Posterior cingulate gyrus (tissue), 11 donors: ENCODE data around the gene RGR.
"Not testable (repeated sequence)": the region's sequence is repeated elsewhere in the genome, so short reads cannot be mapped to it uniquely, and the experiment has no call there.

ENCODE experiments used
- DNase-seq, 10 donors: peaks; one replicate each; pipeline versions ENCODE4 v3.0.0 to v3.0.0-alpha.2; 2020 to 2021; ENCODE audit warnings: mixed read lengths in 3 of 10
- intact Hi-C: fragments of 100-400 bp; cut with DNase I; formaldehyde crosslinking; loops from one replicate; pipeline ENCODE4 v1.15.1; 2023

RGR gene

DNA sequence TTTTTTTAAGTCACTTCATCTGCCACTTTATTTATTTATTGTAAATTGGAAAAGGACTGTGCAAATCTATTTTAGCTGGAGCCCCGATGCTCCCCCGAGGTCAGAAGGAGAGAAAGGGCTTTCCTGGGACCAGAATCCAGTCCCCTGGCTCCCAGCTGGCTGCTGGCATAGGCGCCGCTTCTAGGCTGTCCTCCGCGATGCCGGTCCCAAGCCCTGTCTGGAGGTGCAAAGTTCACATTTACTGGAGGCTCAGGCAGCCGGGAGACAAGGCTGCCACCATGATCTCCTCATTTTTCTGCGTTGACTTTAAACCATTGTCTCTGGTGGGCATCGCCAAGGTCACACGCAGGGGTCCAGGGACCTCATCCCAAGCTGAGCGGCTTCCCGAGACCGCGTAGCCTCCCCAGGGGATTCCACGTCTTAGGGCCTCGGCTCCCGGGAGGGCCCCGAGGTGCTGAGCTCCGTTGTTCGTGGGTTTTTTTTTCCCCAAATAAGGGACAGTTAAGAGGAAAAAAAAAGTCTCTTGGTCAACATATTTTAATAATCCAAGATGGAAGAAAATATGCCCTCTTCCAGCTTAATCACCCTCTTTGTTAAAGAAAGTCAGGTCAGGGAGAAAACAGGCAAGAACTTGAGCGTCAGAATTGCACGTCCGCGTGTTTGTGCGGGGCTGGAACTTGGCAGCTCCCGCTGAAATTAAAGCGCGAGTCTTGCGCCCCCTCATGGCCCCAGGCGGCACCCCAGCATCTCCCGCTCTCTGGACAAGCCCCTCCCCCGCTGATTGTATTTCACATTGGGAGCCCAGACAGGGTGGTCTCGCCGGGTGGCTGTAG lies 11.9 kb downstream of the RGR start:
- intact Hi-C loops = loop anchor here (2.0 kb wide), 1 partner anchor 108 kb away; no protein-coding TSS in a partner anchor
- peak in 8 of 10 donors; percentile 55 to 95 (median 77) for DNase-seq

DNA sequence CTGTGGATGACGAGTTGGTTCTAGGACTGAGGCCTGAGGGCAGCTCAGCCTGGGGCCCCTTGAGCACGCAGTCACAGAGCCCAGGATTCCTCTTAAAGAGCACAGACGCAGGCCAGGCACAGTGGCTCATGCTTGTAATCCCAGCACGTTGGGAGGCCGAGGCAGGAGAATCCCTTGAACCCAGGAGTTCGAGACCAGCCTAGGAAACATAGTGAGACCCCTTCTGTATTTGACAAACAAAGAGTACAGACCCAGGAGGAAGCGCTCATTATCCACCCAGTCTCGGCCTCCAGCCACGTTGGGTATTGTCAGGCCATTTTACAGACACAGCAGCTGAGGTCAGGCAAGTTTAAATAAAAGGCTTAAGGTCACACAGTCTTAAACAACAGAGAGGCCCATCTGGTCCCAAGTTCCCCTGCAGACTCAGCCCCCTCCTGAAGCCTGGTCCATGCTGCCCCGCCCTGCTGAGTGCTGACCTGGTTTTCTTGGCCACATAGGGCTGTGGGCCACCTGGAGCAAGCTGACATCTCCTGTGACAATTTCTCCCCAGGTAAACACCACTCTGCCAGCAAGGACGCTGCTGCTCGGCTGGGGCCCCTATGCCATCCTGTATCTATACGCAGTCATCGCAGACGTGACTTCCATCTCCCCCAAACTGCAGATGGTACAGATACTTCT lies 12.6 kb downstream of the RGR start:
- no peak for DNase-seq
- intact Hi-C loops = loop anchor here (2.0 kb wide), 1 partner anchor 109 kb away; no protein-coding TSS in a partner anchor

DNA sequence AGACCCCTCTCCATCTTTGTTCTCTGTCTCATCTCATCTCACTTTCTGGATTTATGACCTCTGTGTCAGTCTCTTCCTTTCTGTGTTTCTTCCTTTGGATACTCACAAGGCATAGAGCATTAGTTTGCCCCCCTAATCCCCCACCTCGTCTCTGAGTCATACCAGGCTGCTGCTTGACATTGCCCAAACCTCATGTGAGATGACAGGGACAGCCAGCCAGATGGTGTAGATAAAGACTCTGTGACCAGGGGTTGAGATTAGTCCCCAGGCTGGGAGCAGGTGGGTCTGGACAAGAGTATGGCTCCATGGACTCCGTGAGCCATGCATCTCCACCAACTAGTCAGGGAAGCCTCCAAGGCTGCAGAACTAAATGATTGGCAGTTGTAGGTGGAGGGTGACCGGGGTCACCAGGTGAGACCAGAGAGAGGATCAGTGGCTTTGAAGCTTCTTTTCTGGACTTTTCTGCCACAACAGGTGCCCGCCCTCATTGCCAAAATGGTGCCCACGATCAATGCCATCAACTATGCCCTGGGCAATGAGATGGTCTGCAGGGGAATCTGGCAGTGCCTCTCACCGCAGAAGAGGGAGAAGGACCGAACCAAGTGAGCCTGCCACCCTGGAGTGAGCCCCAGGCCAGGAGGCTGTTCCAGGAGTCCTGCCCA lies 13.3 kb downstream of the RGR start:
- no peak for DNase-seq
- intact Hi-C loops = no loop called here

DNA sequence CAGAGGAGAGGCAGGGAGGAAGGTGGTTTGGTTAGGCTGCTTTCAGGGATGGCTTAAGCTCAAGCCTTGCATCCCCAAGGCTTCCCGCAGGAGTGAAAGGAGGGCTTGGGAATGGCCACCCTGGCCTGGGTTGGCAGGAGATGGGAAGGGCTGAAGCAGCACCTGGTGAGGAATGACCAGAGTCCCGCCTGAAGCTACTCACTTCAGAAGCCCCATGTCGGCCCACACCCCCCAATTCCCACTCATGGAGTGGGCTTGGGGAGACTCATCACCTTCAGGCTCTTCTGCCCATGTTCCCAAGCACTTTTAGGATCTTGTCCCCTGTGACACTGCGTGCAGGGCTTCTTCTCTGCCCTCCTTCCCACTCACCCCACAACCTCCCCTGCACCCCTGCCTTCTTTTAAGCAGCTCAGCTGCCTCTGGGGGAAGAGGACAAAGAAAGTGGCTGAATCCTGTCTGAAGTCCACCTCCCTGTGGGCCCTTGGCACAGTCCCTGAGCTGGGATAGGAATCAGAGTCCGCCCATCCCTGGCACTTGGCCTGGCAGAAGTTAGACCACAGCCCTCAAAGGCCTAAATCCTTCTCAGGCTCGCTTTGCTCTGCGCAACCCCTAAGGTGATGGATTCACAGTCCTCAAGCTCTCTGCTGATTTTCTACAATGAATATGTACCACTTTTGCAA lies 16.5 kb downstream of the RGR start:
- intact Hi-C loops = no loop called here
- no peak for DNase-seq

DNA sequence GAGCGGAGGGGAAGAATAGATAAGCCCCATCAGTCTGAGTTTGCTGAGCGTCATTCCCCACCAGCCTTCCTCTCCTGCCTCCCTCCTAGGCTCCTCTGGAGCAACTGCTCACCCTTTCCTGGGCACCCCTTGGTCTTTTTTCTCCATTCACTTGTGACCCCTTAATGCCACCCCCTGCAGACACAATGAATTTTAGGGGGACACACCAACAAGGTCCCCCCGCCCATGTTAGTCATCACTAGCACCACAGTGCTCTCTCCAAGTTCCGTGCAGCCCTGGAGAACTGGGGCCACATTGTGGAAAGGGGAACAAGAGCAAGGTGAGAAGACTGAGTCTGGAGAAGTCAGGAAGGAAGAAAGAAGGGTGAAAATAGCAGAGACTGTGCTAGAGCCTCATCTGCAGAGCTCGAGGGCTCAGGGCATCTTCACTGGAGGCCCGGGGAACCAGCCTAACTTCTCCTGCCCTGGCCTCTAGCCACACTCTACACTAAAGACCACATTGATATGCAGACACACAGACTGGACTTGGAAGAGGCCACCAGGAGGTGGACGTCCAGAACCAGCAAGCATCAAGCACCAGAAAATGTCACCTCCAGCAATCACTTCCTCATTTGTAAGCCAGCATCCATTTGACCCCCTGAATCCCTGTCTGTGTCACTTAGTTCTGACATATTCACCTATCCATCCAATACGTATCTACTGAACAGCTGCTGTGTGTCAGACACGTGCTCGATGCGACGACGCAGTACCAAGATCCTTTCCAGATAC lies 17.5 kb downstream of the RGR start:
- intact Hi-C loops = no loop called here

DNA sequence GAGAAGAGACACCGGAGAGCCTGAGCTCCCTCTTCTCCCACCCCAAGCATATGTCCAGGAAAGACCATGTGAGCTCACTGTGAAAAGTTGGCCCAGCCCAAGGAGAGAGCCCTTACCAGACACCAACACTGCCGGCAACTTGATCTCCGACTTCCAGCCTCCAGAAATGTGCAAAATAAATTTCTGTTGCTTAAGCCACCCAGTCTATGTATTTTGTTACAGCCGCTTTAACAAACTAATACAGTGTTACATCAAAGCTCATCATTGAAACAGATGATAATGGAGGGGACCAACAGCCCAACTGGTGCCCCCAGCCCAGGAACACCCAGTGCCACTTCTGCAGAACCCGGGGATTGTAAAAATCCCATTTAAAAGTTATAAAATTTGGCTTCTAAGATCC lies 18.9 kb downstream of the RGR start:
- DNase-seq = no peak
- intact Hi-C loops = loop anchor here (1.0 kb wide), 1 partner anchor 274 kb away; no protein-coding TSS in a partner anchor

More for the DNA sequence above, 17.5 kb downstream of the RGR start:
- DNase-seq = no peak

DNA sequence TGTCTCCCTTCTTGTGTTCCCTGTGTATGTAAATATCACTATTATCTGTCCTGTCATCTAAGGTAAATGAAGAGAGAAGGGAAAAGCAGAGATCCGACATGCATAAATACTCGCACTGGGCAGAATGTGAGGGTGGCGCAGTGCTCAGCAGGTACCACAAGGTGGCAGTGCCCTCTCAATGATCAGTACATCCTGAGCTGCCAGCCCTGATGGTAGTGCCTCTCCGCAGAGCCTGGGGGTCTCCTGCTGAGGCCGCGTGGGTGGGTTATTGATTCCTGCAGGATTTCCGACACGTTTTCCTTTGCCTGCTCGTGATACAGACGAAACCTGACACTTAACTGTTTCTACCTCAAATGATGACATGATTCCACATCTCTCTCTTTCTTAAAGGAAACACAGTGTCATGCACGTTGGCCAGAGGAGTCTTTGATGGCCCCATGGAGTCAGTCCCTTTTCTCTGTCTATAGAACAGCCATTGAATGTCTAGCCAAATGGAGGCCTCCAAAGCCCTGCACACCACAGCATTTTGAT lies 19.8 kb downstream of the RGR start:
- DNase-seq = peak; percentile 50 to 97 (median 82)
- intact Hi-C loops = loop anchor here (1.0 kb wide), 1 partner anchor 273 kb away; no protein-coding TSS in a partner anchor

DNA sequence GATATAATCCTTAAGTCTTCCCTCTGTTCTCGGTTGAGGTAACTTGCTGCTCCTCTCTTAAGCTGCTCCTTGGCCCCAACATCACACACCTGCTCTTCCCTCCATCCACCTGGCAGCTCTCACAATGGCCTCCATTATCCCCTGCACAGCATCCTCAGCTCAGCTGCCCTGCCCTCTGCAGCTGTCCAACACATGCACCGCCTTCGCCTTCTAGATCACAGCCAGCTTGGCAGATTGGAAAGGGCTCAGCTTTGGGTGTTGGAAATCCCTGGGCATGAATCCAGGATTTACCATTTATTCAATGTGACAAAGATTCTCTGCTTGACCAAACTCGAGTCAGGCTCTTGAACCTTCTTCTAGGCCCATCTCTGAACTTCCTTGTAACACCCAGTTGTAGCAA lies 20.6 kb downstream of the RGR start:
- DNase-seq = peak in 2 of 10 donors; percentile 29 to 34
- intact Hi-C loops = no loop called here

DNA sequence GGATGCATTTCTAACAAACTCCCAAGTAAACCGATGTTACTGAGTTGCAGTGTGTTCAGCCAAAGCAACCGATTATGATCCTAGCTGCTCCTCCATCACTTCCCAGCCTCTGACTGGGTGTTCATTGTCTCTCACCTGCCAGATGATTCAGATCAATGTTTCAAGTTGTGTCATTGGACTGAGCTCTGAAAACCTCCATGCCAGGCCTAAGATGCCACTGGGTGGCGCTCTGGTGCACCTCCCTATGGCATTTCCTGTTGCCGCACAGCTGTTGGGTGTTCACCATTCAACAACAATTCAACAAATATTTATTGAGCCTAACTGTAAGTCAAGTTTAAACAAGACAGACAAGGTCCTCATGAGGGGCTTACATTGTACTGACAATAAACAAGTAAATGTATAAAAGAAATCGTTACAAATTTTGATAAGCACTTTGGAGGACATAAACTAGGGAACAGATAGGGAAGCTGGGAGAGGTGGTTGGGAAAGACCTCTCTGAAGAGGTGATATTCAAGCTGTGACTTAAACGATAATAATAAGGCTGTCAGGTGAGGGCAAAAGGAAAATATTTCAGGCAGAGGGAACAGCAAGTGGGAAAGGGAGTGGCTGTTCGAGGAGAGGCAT lies 22.8 kb downstream of the RGR start:
- peak in 4 of 10 donors; percentile 38 to 91 (median 42) for DNase-seq
- intact Hi-C loops = no loop called here

DNA sequence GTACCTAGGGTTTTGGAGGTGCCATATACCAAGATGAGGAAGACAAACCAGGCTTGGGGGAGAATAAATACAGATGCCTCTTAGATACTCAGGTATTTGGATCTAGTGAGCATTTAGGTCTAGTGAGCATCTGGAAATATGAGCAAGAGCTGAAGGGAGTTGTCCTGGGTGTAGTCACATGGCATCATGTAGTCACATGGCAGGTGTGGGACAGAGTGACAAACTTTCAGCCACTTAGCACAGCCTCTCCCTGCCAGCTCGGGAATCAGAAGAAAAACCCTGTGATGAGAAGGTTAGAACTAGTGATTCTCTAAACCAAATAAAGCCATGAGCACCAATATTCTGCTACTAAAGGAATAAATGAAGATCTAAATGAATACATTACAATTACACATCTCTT lies 24.3 kb downstream of the RGR start:
- intact Hi-C loops = no loop called here

DNA sequence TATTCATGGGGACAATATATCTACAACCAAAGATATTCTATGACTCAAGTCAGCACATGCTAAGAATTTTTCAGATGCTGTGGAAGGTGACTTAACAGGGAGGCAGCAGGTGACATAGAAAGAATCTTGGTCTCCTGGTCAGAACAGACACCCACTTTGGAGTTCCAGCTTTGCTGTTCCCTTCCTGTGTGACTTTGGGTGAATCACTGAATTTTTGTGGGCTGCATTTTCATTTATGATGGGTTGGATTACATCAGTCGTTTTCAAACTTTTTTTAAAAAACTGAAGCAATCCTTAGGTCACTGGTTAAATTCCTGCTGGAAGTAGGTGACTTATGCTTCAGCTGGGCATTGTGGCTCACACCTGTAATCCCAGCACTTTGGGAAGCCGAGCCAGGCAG lies 24.9 kb downstream of the RGR start:
- DNase-seq = no peak
- intact Hi-C loops = no loop called here

More for the DNA sequence above, 24.3 kb downstream of the RGR start:
- DNase-seq = no peak

DNA sequence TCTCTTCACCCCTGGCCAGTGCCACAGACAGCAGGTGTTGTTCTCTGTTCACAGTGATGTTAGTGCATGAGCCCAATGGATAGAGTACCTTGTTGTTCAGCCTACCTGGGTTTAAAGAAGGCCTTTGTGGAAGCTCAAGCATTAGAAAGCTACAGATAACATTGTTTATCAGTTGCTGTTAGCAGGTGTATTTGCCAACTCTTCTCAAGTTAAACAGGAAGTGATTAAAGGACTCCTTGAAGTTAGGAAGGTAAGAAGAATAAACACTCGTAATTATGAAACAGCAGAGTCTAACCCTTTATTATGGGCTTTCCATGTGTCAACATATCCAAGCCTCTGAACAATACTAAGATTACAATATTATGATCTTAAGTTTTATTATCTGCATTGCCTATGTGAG lies 25.9 kb downstream of the RGR start:
- no peak for DNase-seq
- intact Hi-C loops = no loop called here

DNA sequence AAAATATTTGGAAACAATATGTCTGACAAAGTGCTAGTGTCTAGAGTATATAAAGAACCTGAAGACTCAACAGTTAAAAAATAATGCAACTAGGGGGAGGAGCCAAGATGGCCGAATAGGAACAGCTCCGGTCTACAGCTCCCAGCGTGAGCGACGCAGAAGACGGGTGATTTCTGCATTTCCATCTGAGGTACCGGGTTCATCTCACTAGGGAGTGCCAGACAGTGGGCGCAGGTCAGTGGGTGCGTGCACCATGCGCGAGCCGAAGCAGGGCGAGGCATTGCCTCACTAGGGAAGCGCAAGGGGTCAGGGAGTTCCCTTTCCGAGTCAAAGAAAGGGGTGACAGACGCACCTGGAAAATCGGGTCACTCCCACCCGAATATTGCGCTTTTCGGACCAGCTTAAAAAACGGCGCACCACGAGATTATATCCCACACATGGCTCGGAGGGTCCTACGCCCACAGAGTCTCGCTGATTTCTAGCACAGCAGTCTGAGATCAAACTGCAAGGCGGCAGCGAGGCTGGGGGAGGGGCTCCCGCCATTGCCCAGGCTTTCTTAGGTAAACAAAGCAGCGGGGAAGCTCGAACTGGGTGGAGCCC lies 35.1 kb downstream of the RGR start:
- DNase-seq, intact Hi-C loops: not testable (repeated sequence)

DNA sequence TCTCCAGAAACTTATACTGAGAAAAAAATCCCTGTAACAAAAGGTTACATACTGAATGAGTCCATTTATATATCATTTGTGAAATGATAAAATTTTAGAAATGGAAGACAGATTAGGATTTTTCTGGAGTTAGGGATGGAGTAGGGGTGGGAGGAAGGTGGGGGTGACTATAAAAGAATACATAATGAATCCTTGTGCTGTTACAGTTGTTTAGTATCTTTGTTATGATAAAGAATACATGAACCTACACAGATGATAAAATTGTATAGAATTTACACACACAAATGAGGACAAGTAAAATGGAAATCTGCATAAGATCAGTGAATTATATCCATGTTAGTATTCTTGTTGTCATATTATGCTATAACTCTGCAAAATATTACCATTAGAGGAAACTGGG lies 41.8 kb downstream of the RGR start:
- DNase-seq = no peak
- intact Hi-C loops = no loop called here

DNA sequence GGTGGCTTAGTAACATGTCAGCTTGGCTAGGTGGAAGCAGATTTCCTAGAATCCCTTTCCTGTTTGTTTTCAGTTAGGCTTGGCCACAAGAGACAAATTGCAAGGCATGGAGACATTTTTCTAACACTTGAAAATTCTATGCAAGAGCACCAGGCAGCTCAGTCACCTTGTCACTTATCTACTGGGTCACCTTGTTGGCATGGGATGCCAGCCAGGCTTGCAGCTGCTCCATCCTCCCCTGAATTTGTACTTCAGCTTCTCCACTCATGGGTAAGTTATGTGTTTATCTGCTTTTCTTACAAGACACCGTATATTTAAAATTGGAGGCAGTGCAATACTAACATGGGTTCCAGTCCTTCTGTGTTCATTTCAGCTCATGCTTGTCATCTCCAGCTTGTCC lies 43.3 kb downstream of the RGR start:
- no peak for DNase-seq

DNA sequence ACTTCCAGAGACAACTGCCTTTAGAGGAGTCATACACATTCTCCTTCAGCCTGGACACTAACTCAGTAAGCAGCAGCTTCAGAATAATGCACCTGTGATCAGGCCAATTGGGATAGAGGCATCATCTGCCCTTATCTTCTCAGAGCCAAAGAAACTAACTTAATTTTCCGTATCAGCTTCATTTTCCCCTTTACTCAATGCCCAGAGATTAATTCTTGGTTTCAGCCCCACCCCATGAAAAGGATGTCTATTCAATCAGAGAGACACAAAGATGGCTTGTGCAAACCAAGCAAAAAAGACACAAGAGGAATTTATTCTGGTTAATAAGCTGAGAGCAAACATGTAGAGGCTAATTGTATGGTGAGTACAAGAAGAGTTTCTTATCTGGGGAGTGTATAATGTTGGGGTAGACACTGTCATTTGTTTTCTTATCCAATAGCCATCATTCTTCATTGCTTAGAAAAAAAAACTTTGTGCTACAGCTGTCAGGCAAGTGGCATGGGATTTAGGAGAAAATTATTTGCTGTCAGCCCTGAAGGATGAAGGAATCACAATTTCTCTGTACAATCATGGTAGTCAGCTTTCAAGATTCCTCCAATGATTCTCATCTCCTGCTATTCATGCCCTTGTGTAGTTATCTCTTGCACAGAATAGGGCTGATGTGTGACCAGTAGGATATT lies 44.8 kb downstream of the RGR start:
- intact Hi-C loops = no loop called here
- DNase-seq = no peak

More for the DNA sequence above, 43.3 kb downstream of the RGR start:
- intact Hi-C loops = no loop called here

DNA sequence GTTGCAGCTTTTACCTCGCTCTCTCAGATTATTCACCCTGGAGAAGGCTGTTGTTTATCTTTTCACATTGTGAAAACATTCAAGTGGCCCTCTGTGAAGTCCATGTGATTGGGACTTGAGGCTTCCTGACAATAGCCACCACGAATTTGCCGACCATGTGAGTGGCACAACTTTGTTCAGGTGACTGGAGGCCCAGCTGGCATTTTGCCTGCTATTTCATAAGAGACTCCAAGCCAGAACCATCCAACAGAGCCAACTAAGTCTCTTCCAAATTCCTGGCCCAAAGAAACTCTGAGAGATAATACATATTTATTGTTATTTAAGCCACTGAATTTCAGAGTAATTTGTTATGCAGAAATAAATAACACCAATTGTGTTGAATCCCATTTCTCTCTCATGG lies 45.4 kb downstream of the RGR start:
- intact Hi-C loops = no loop called here
- DNase-seq = no peak

DNA sequence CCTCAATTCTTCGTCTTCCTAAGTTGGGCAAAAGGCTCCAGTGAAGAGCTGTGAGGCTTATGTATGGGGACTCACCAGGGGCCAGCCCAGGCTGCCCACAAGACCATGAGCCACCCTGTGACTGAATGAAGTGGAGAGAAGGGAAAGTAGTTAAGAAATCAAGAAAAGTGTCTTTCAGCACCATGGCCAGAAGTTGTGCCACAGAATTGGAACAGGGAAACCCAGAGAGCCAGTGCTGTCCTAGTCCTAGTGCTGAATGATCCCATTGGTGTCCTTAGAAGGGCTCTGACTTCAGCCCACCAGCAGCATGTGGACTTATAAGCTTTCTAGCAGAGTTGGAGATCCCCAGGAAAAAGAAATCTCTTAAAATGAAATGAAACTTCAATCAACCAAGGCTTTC lies 46.5 kb downstream of the RGR start:
- intact Hi-C loops = no loop called here
- no peak for DNase-seq
